GM21576 (cell line): Measurements from ENCODE around the gene ANKRD34A.

Experiments used
- ATAC-seq: cut with Tn5 transposase; IDR thresholded peaks from one replicate; pipeline ENCODE4 v1.9.1; 2021; ENCODE audit warnings: mild to moderate bottlenecking, moderate library complexity; ENCODE audit not compliant: unreplicated experiment

ANKRD34A gene

DNA sequence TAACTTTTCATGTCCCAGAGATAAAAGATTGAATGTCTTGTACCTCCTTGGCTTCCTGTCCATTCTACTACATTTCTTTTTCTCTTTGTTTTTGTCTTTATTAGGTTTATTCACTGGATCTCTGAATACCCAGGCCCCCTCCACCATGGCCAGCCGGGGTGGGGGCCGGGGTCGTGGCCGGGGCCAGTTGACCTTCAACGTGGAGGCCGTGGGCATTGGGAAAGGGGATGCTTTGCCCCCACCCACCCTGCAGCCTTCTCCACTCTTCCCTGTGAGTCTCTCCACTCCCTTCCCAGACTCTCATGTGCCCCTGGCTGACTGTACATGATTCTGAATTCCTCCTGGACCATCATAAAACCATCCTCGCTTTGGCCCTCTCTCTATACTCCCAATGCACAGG lies 10.3 kb upstream of the ANKRD34A start:
- ATAC-seq = no peak

DNA sequence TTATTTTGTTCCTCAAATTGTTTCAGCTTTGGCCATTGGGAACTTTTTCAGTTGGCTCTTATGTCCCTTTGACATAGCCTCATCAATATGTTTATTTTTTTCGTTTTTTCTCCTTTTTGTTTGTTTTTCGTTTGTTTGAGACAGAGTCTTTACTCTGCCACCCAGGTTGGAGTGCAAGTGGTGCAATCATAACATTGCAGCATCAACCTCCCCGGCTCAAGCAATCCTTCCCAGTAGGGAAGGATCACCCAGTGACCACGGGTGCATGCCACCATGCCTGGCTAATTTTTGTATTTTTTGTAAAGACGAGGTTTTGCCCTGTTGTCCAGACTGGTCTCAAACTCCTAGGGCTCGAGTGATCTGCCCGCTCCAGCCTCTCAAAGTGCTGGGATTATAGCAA lies 8.2 kb upstream of the ANKRD34A start:
- no peak for ATAC-seq

DNA sequence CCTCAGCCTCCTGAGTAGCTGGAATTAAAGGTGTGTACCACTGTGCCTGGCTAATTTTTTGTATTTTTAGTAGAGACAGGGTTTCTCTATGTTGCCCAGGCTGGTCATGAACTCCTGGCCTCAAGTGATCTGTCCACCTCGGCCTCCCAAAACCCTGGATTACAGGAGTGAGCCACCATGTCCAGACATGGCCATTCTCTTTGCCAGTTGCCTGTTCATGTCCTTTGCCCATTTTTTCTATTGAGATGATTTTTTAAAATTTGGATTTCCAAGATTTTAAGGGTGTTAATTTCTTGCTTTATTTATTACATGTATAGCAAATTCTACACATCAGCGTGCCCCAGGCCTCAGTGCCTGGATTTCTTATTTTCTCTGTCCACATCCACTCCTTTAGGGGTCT lies 2.9 kb upstream of the ANKRD34A start:
- no peak for ATAC-seq

DNA sequence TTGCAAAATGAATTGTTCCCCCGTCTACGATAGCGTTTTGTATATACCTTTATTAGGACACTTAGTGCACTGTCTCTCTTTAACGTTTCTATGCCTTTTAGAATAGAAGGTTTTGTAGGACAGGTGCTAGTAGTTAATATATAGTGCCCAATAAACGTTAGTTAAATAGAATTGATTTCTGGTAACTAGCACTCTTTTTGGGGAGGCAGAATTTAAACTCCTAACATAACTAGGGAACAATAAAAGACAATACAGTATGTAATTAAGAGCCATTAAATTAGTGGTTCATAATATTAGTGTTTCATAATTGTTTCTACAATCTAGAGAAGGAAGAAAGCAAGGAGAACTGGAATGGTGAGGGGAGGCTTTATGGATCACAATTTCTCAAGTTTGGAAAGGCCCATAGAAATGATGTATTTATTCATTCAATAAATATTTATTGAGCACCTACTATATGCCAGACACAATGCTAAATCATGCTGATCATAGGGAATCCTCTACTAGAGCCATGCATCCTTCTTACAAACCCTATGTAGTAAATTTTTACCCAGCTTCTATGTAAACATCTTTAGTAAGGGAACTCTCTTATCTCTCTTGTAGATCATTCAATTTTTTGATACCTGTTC lies 857 bp upstream of the ANKRD34A start:
- no peak for ATAC-seq

DNA sequence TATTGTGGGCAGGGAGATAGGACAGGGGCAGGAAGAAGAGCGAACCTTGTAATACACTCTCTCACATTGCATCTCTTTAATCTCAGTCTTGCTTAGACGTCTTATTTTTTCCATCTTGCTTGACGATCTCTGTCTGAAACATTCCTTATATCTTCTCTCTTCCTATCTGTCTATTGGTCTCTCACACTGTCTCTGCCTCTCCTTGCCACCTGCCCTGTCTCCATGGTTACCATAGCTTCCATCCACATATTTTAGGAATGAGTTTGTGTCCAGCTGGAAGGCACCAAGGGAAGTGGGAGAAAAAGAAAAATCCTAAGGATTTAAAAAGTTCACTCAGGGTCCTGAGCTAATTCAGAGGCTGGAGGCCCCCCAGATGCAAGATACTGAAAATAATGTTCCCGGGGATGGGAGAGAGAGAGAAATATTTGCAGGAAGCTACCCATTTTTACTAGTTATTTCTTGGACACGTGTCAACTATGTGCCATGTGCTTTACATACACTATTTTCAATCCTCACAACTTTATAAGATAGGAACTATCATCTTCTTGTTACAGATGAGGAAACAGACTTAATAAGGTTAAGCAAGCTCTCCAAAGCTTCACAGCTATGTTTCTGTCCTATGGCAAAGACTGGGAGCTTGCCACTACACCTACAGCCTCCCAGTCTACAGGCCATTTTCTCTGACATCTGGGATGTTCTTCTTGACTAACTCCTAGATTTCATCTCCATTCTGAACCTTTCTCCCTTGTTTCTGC lies 933 bp downstream of the ANKRD34A start:
- ATAC-seq = no peak

DNA sequence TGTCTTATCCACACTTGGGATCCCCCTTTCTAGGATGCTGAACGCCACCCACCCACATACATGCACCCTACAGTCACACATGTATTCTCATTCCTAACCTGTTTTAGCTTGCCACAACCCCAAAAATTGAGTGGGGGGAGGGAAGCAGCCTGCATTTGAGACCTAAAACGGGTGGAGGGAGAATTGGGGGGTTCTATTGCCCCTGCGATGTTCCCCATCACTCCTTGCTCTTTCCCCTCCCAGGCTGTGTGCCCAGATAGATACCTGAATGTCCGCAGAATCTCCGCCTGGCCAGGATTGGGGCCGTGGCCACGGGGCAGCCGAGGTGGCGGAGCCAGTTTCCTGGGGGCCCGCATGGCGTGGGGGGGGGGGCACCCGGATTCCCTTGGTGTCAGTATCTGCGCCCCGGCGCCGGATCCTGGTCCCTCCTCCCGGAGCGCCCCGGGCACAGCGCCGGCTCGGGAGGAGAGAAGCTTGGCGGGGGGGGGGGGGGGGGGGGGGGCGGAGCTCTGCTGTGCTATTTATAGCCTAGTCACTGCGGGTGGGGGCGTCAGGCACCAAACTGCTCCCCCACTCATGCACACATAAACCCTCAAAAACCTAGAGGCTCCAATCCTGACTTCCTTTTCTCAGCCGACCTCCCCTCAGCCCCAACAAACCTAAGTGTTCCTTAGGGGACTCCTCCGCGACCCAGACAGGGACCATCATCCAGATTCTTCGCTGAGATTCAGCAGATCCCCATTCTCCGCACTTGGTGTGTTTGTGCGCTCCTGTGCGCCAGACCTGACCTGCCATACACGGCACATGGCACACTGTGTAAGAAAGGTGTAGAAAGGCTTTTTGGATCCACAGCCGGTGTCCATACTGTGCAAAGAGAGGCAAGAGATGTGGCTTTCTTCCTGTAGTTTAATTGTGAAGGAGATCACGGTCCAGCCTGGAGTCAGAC lies 1.9 kb downstream of the ANKRD34A start:
- no peak for ATAC-seq

DNA sequence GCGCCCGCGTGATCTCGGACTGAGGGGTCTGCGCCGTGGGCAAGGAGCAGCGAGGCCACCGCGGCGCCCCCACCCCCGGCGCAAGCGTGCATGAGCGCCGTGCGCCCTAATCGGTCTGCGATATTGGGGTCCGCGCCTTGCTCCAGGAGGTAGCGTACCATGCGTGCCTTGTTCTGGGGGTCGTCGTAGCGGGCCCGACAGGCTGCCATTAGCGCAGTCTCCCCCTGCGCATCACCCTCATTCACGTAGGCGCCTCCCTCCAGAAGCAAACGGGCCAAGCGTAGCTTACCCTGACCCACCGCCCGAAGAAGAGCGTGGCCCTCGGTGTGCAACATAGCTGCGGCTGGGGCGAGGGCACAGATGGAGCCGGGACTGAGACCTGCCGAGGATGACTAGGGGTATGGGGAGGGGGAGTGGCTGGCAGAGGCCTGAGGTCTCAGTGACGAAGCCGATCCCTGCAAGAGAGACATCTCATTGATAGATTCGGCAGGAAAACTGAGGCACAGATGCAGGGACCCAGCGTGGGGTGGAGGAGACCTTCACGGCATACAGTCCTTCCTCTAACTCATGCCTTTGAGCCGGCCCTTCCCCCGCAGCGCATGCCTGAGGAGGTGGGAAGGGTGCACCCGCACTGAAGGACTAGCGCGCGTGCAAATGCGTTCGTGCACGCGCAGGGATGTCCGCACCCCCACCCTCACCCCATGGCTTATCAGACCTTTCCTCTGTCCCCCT lies 2.8 kb downstream of the ANKRD34A start:
- ATAC-seq = no peak

DNA sequence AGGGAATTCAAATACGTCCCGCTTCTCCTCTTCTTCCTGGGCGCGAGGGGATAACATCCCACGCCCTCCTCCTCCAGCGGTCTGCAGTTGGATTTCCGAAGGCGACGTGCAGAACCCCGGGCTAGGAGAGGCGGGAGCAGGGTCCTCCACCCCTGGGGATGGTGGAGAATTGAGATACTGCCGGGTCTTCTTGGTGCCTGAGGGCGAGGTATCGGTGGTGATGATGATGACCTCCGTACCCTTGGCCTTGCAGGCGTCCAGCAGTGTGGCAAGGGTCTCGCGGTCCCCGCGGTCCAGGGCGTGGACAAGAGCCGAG lies 3.3 kb downstream of the ANKRD34A start:
- ATAC-seq = no peak

DNA sequence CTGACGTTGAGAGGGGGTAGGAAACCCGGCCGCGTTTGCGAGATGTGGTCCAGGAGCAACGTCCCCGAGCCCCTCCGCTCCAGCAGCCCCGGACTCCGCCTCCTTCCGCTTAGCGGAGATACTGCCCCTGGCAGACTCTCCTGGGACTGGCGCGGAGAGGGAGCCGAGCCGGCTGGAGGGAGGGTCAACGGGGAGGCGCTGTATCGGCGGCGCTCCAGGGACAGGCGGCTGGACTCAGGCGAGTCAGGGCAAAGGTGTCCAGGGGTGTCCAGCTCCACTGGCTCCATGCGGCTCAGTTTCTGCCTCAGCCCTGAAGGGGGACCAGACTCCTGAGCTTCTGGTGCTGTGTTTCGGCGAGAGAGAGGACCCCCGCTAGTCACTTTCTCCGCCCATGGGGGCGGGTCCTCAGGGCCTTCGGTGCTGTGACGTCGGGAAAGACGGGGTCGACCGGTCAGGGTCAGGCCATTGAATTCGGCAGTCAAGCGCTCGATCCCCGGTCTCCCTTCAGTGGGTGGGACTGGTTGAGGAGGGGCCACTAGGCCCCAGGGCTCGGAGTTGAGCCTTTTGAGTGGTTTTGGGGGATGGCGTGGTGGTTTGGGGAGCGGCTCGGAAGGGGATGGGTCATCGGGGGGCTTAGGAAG lies 3.8 kb downstream of the ANKRD34A start:
- no peak for ATAC-seq

DNA sequence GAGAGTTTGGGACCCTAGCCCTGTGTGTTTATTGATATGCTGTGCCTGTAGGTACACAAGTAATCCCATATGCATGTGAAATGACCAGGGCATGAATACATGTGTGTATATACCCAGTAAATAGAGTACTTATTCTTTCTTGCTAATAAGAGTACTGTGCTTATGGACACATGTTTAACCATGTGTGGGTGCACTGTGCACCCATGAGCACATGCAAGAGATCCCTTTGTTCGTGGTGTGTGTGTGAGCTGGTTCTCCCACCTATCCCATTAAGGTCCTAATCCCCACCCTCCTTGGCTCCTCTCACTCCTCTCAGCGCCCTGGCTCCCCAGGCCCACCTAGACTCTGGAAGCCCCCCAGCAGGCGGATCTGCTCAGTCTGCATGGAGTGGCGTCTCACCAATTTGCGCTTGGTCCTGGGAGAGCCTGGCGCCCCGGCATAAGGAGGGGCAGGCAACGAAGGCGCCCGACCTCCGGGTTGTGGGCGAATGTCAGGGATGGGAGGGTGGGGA lies 4.4 kb downstream of the ANKRD34A start:
- no peak for ATAC-seq

DNA sequence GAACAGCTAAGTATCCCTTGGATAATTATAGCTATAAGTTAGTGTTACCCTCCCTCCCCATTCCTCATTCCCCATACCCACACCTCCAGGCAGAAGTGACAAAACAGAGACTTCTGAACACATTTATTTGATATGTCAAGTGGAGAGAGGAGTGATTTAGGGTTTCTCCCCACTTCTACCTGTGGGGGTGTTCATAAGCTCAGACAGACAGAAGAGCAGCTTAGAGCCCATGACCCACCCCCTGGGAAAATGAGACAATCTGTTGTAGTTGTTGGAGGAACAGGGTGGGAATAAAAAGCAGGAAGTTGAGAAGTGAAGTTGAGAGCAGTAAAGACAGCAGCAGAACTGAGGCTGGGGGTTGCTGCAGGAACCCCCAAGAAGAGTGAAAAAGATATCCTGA lies 5.0 kb downstream of the ANKRD34A start:
- ATAC-seq = no peak

DNA sequence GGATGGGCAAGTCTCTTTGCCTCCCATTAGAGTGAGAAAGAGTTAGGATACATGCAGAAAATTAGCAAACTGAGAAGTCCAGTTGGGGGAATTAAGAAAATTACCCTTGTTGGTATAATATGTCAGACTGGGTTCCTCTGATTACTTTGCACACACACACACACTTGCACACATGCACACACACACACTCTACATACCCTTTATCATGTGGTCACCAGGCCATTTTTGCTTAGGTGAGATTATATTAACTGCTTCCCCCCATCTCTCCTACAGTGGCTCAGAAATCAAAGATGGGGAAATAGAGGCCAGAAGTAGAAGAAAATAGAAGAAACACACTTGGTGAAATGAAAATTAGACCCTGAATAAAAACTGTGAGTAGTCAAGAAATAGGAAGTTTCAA lies 5.6 kb downstream of the ANKRD34A start:
- ATAC-seq = no peak

DNA sequence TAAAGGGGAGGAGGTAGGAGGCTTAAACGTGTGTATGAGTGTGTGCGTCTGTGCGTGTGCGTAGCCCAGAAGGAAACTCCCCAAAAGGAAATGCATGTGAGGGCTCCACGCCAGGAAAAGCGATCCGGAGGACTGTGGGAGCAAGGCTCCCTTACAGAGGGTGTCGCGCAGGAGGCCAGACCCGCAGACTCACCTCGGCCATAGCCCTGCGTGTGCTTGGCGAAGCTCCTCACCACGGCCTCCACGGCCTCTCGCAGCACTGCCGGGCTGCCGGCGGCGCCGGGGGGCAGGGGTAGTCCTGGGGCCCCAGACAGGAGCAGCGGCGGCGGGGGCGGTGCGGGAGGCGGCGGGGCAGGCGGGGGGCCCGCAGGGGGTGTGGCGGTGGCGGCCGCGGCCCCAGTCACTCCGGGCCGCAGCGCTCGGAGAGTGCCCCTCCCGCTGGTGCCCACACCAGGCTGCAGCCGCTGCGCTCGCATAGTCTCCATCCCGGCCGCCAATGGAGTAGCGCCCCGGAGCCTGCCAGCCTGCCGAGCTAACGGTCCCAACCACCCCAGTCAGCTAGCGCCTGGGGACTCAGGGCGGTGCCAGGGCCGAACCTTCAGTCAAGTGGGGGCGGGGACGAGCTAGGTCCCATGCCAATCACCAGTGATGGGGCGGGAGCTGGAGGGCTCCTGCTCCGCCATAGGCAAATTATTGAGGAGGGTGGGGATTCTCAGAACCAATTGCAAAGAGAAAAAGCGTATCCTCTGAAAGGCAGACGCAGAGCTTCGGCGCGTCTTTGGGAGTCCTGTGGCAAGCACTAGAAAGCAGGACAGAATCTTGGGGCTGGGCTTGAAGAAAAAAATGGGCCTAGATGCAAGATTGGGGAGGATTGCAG lies 6.7 kb downstream of the ANKRD34A start, which contains the start of gene LIX1L:
Gene LIX1L, minus strand, starts transcription at position 575 of the 877 bp plus-strand sequence. Its CDS starts 90 bp downstream, at position 485.
- peak; percentile 87 for ATAC-seq

DNA sequence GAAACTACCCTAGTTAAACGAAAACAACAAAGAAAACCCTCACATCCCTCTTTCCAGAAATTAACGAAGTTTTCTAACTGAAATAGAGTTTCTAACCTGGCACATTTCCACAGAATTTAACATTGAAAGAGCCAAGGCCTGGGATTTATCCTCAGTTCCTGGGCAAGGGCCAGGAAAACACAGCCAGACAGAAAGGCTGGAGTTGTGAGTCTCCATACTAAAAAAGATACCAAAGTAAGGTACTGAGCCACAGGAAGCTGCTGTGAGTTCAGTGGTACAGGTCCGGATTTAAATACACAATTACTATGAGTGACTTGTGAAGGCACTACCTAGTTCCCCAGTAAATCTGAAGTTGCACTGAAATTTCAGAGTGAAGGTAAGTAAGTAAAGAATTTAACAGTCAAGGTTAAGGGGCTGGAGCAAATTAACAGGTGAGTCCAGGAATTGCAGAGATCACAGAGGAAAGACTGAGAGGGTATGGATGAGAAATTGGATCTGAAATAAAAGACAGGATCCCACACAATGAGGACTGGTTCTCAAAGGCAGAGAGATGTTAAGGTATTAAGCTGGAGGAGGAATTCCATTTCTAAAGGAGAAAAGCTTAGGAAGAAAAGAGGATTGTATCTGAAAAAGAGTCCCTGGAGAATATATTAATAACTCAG lies 7.5 kb downstream of the ANKRD34A start:
- no peak for ATAC-seq

DNA sequence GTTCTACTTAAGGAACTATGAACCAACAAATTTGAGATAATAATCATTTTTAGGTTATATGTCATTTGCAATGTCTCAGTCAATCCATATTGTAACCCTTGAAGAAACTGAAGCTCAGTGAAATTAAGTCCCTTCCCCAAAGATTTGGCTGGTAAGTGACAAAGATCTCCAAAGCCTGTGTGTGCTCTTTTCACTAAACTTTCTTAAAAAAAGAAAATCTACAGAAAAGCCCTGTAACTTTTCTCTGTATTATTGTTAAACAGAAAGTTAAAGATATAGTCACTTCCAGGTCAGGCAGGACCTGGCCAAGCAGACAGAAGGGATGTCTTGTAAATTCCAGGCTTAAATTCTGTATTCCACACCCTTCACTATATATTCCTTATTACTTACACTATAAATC lies 8.0 kb downstream of the ANKRD34A start:
- ATAC-seq = no peak

DNA sequence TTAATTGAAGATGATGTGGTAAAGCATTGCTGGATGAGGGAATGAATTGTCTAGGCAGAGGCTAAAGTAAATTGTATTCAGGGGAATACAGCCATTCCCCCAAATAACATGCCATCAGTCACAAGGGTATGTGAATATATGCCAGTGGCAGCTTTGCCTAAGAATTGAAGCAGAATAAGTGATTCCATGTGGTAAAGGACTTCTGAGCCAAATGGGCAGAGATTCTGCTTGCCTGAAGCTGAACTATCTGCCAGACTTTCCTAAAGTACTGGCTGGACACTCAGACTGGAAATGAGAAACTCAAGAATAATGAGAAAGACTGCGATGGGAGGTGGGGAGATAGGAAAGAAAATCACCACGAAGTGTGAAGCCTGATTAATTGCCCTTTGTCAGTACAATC lies 8.9 kb downstream of the ANKRD34A start:
- ATAC-seq = no peak

DNA sequence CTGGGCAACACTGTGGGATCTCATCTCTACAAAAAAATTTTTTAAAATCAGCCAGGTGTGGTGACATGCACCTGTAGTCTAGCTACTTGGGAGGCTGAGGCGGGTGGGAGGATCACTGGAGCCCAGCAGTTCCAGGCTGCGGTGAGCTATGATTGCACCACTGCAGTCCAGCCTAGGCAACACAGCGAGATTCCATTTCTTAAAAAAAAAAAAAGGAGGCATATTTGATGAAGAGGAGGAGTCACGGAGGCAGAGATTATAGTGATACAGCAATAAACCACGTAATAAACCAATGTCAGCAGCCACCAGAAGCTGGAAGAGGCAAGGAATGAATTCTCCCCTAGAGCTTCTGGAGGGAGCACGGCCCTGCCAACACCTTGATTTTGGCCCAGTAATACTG lies 10.5 kb downstream of the ANKRD34A start:
- ATAC-seq = no peak

DNA sequence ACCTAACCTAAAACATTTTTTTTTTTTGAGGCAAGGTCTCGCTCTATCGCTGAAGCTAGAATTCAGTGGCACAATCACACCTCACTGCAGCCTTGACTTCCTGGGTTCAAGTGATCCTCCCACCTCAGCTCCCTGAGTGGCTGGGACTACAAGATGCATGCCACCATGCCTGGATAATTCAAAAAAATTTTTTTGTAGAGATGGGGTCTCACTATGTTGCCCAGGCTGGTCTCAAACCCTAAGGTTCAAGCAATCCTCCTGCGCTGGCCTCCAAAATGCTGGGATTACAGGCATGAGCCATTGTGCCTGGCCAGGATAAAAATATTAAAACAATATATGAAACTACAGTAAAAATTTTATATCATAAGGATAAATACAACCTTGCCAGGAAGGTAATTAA lies 11.5 kb downstream of the ANKRD34A start:
- no peak for ATAC-seq

DNA sequence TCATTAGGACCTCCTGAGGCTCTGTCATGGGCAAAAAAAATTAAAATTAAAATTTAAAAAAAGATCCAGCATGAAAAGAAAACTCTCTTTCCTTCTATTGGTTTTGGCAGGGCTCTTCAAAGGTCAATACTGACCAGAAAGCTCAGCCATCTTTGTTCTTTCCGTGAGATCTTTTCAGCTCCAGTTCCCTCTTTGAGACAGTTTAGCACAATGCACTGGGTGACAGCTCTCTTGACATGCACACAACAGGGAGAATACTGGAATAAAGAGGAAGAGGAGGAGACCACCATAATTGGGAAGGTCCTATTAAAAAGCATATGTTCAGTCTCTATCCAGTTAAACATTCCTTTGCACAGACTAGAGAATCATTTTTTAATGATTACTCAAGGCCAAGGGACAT lies 12.8 kb downstream of the ANKRD34A start:
- no peak for ATAC-seq
